Transverse colon (tissue), 4 donors: ENCODE data around the gene PRSS38. TPM values are rescaled to one million over a fixed set of nuclear protein-coding genes. Genes with fewer than 3 reads are reported as not detected.
A peak's percentile ranks its signal among the peaks of the same experiment; 100 is the strongest.

ENCODE experiments used
- DNase-seq: peaks from one replicate; pipeline ENCODE4 v3.0.0-alpha.2; 2019
- H3K27ac ChIP-seq, 4 donors: fragments of 200-600 bp; sonication (generic); 2 replicates each; pipeline ENCODE4 v1.5.1; 2016 to 2018; ENCODE audit warnings: inconsistent platforms in 4 of 4
- H3K27me3 ChIP-seq: fragments of 200-600 bp; sonication (generic); 2 replicates; pipeline ENCODE4 v1.5.1; 2017; ENCODE audit warnings: inconsistent platforms
- H3K36me3 ChIP-seq, 4 donors: fragments of 200-600 bp; sonication (generic); 2 replicates each; pipeline ENCODE4 v1.5.1; 2017 to 2019; ENCODE audit warnings: inconsistent platforms in 4 of 4
- H3K4me1 ChIP-seq, 4 donors: fragments of 200-600 bp; sonication (generic); 2 replicates each; pipeline ENCODE4 v1.5.1; 2017 to 2020; ENCODE audit warnings: inconsistent platforms in 4 of 4
- H3K4me3 ChIP-seq, 4 donors: fragments of 200-600 bp; sonication (generic); 1 replicate in 1 of 4; 2 replicates in 3 of 4; pipeline versions ENCODE4 v1.5.1 to v1.6.1; 2017 to 2019; ENCODE audit warnings: inconsistent platforms in 4 of 4
- H3K9me3 ChIP-seq, 2 donors: fragments of 200-600 bp; sonication (generic); 2 replicates each; pipeline ENCODE4 v1.5.1; 2017 to 2019; ENCODE audit warnings: inconsistent platforms in 2 of 2
- EP300 ChIP-seq: sonication (generic); formaldehyde crosslinking; IDR thresholded peaks from one replicate; pipeline ENCODE4 v1.6.1; 2017; ENCODE audit warnings: antibody characterized with exemption, low read depth
- POLR2A ChIP-seq: fragments of 450-650 bp; IDR thresholded peaks from one replicate; pipeline ENCODE4 v1.6.1; 2016; ENCODE audit warnings: antibody characterized with exemption, mild to moderate bottlenecking, moderate library complexity
- POLR2AphosphoS5 ChIP-seq, 3 donors: sonication (generic); formaldehyde crosslinking; IDR thresholded peaks; one replicate each; pipeline ENCODE4 v1.6.1; 2016; ENCODE audit warnings: antibody characterized with exemption in 3 of 3
- WGBS, 2 donors: methylation state at CpG; one replicate each; pipeline ENCODE4 v1.1.5; 2018; ENCODE audit warnings: low coverage in 1 of 2; 5-methylcytosine and 5-hydroxymethylcytosine counted together
- in situ Hi-C, 4 donors: fragments of 200-750 bp; cut with MboI; loops; one replicate each; pipeline versions ENCODE4 v1.15.0 to v1.15.1; 2017; ENCODE audit warnings: low sequenced_read_pairs in 3 of 4, low pct_ligation_motif_present in 1 of 4, low pct_unique_long_range_greater_than_20kb in 1 of 4
- intact Hi-C: fragments of 100-400 bp; cut with DNase I; formaldehyde crosslinking; loops from one replicate; pipeline ENCODE4 v1.15.1; 2023; ENCODE audit warnings: low total_unique reads
- total RNA-seq, 4 donors: library from RNA; depleted of rRNA; stranded (reverse); fragments of >200 nt; gene quantifications; one replicate each; pipeline ENCODE4 v1.1.0, GENCODE V29; 2016
- TF ChIP-seq, protein P1 (sequence below), 5 experiments: fragments of 200-600 bp in 3 of 5; fragments of 450-650 bp in 2 of 5; sonication (generic) in 3 of 5; IDR thresholded peaks; 1 replicate in 2 of 5; 2 replicates in 3 of 5; pipeline ENCODE4 v1.5.1; 2016 to 2017; ENCODE audit warnings: antibody characterized with exemption in 5 of 5, inconsistent platforms in 3 of 5, mild to moderate bottlenecking in 2 of 5, moderate library complexity in 1 of 5

Gene PRSS38
- total RNA-seq, 4 donors from 2014 or later = not detected

DNA sequence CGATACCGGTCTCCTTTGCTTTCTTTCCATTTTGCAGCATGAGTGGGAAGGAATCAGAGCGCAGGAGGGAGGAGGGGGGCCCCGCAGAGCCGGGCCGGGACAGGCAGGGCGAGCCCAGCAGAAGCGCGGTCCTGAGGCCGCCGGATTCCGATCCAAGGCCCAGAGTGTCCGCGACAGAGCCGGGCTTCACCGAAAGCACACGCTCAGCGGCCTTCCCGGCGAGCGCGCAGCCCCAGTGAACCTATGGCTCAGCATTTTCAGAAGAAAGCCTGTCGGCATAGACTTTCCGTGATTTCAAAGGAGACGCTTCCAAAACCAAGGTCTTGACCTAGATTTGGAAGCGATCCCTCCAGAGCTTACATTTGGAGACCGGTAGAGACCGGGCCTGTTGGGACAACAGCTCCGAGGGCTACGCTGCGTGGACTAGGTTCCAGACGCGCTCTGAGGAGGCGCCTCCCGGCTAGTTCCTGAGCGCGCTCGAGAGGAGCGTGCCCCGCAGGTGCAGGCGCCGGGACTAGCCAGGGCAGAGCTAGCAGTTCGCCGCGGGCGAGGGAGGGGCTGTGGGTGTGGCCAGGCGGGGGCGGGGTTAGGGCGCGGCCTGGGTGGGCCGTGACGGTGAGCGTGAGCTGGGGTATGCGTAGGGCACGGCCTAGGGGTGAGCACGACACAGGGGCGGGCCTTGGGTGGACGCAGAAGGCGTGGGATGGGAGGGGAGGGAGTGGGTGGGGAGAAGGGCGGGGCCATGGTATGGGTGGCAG, 27.8 kb upstream of the PRSS38 start:
- peaks cover 14 to 25% (median 19%) of the 10 kb centered on the region in 4 donors for H3K4me1 ChIP-seq
- H3K27me3 ChIP-seq = peaks cover 7% of the 10 kb centered on the region
- TF ChIP-seq POLR2A (peak; percentile 77), EP300 (no peak), POLR2AphosphoS5 (IDR thresholded peaks at IDR 0.05) (peak; percentile 75 to 87 (median 86))
- H3K4me3 ChIP-seq = peak overlapping the region; percentile 38 to 55 (median 51)
- intact Hi-C loops = loop anchor here (5.0 kb wide), 2 partner anchors 60 to 1395 kb away; no protein-coding TSS in a partner anchor
- no peaks in the 10 kb centered on the region for H3K9me3 ChIP-seq
- peak; percentile 95 for DNase-seq
- no peaks in the 10 kb centered on the region for H3K36me3 ChIP-seq
- WGBS, 2 donors = 1% methylated on average over 39 of the region's 60 CpGs; no CpG with 5 or more reads in 1 of the 2 donors
- in situ Hi-C loops = no loop called here
- peak overlapping the region; percentile 69 to 80 (median 76) for H3K27ac ChIP-seq

DNA sequence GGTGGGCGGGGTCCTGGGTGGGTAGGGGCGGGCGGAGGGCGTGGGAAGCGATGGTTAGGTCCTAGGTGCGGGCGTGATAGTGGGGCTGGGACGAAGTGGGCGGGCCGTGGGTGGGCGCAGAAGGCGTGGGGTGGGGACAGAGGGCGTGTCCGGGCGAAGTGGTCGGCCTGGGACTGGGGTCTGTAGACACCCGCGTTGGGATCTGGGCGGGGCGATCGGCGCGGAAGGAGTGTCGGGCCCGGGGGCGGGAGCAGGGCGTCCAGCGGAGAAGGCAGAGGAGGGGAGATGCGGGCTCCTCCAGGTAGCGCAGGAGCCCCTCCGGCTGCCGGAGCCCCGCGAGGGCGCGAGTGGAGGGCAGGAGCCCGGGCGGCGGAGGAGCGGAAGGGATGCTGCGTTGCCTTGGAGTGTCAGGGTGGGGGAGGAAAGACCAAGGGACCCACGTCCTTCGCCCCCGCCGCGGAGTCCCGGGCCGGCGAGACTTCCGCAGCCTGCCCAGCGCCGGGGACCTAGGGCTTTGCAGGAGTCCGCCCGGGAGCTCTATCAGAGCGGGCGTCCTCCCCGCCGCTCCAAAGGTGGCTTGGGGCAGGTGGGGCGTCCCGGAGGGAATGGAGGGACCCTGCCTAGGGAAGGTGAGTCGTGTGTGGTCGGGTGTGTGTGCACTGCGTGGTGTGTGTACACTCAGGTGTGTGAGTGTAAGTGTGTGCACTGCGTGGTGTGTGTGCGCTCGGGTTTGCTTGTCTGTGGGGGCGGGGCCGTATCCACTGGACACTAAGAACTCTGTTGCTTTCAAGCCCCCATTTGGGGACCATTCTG, 27.0 kb upstream of the PRSS38 start:
- intact Hi-C loops (loop anchor here (5.0 kb wide), 2 partner anchors 61 to 1394 kb away; no protein-coding TSS in a partner anchor), in situ Hi-C loops (no loop called here)
- DNase-seq = no peak
- Histone ChIP-seq H3K4me3 (peak overlapping the region; percentile 32 to 55 (median 45)), H3K4me1 (peaks cover 14 to 25% (median 19%) of the 10 kb centered on the region in 4 donors), H3K27ac (peak overlapping the region; percentile 64 to 80 (median 73)), H3K36me3 (no peaks in the 10 kb centered on the region), H3K27me3 (peaks cover 7% of the 10 kb centered on the region), H3K9me3 (no peaks in the 10 kb centered on the region)
- WGBS, 2 donors = 1% methylated on average over 53 of the region's 68 CpGs; no CpG with 5 or more reads in 1 of the 2 donors
- peak in 2 of 3 donors; percentile 27 to 31 for TF ChIP-seq POLR2AphosphoS5 (IDR thresholded peaks at IDR 0.05)
- no peak for TF ChIP-seq EP300

GRCh38 chr1:227789084-227790033, 26.1 kb upstream of the PRSS38 start:
- Histone ChIP-seq H3K9me3 (no peaks in the 10 kb centered on the region), H3K36me3 (no peaks in the 10 kb centered on the region), H3K27me3 (peaks cover 7% of the 10 kb centered on the region), H3K4me1 (peaks cover 15 to 30% (median 20%) of the 10 kb centered on the region in 4 donors), H3K27ac (peak overlapping the region; percentile 64 to 80 (median 73)), H3K4me3 (peak overlapping the region in 2 of 4 donors; percentile 52 to 55)
- WGBS, 2 donors = 69% methylated on average over 20 of the region's 23 CpGs; no CpG with 5 or more reads in 1 of the 2 donors
- TF ChIP-seq, protein P1, sequence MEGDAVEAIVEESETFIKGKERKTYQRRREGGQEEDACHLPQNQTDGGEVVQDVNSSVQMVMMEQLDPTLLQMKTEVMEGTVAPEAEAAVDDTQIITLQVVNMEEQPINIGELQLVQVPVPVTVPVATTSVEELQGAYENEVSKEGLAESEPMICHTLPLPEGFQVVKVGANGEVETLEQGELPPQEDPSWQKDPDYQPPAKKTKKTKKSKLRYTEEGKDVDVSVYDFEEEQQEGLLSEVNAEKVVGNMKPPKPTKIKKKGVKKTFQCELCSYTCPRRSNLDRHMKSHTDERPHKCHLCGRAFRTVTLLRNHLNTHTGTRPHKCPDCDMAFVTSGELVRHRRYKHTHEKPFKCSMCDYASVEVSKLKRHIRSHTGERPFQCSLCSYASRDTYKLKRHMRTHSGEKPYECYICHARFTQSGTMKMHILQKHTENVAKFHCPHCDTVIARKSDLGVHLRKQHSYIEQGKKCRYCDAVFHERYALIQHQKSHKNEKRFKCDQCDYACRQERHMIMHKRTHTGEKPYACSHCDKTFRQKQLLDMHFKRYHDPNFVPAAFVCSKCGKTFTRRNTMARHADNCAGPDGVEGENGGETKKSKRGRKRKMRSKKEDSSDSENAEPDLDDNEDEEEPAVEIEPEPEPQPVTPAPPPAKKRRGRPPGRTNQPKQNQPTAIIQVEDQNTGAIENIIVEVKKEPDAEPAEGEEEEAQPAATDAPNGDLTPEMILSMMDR (IDR thresholded peaks at IDR 0.05) = no peak
- TF ChIP-seq EP300 (no peak), POLR2A (no peak), POLR2AphosphoS5 (IDR thresholded peaks at IDR 0.05) (no peak)
- no peak for DNase-seq
- in situ Hi-C loops = no loop called here
- intact Hi-C loops = loop anchor here (5.0 to 10.0 kb wide), 3 partner anchors 62 to 1393 kb away; no protein-coding TSS in a partner anchor

GRCh38 chr1:227790034-227790400, 25.5 kb upstream of the PRSS38 start:
- intact Hi-C loops = loop anchor here (10.0 kb wide), 1 partner anchor 95 kb away; no protein-coding TSS in a partner anchor
- no peak overlapping the region for H3K27ac ChIP-seq
- no peaks in the 10 kb centered on the region for H3K36me3 ChIP-seq
- in situ Hi-C loops = no loop called here
- H3K4me1 ChIP-seq = peaks cover 15 to 36% (median 27%) of the 10 kb centered on the region in 4 donors
- no peaks in the 10 kb centered on the region for H3K9me3 ChIP-seq
- no peak overlapping the region for H3K4me3 ChIP-seq
- peaks cover 7% of the 10 kb centered on the region for H3K27me3 ChIP-seq
- no peak for DNase-seq
- TF ChIP-seq EP300 = no peak
- TF ChIP-seq, protein P1 (IDR thresholded peaks at IDR 0.05) = no peak
- TF ChIP-seq POLR2AphosphoS5 (IDR thresholded peaks at IDR 0.05) = no peak
- no peak for TF ChIP-seq POLR2A
- 79 to 100% methylated on average over 2 of the region's 2 CpGs for WGBS, 2 donors
